ENCODE results near the gene OR51V1.

GRCh38 chr11:5239046-5239445, 38.6 kb upstream of the OR51V1 start:
- TF ChIP-seq CTCF (IDR thresholded peaks at IDR 0.05) (no peak), POLR2A (IDR thresholded peaks at IDR 0.05) (no peak)

Data from transverse colon (tissue), 3 donors.